ENCODE measurements around the gene DCST1.

Gene DCST1

GRCh38 chr1:155093911-155094621 lies 60.4 kb downstream of the DCST1 start:
- DNase-seq = peak; percentile 27

- no peak for DNase-seq
Observed at GRCh38 chr1:155094622-155094948, 61.0 kb downstream of the DCST1 start.

GRCh38 chr1:155099331-155099730 lies 65.7 kb downstream of the DCST1 start:
- no peak for DNase-seq

All from CD4-positive, alpha-beta T cell treated with Interleukin-4 for 4 hours (primary cell).